ENCODE results near the gene HSF5. TPM values are rescaled to one million over a fixed set of nuclear protein-coding genes. Genes with fewer than 3 reads are reported as not detected.

Gene HSF5
- total RNA-seq, 2 experiments from 2014 or later = 1.6 to 1.7 TPM

DNA sequence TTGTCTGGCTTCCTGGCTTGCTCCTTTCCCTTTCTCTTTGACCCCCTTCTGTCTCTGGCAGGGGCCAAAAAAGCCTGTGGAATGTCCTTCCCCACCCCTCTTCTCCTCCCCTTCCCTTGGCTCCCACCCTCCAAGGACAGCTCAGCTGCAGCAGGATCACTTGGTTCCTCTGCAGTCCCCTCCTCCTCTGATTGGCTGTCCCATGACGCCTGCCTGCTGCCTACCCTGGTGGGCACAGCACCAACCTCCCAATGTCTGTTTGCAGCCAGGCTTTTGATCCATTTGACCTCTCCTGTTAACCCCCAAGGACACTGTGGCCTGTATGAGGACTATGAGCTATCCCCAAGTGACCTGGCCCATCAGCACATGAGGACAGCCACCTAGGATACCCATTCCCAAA, 41.1 kb upstream of the HSF5 start:
- Mint-ChIP-seq H3K27ac (no peak overlapping the region), H3K27me3 (peaks cover 28% of the 10 kb centered on the region), H3K36me3 (ENCODE audit: low read depth) (no peaks in the 10 kb centered on the region), H3K9me3 (no peaks in the 10 kb centered on the region), H3K4me1 (ENCODE audit: low read depth) (no peaks in the 10 kb centered on the region), H3K4me3 (no peak overlapping the region)
- Histone ChIP-seq H3K27me3 (ENCODE audit: control insufficient read depth in 1 of 2, insufficient read depth in 2 of 2, low read length in 2 of 2) (peaks cover 4 to 6% of the 10 kb centered on the region in 2 experiments), H3K36me3 (ENCODE audit: insufficient read depth, low read length) (no peaks in the 10 kb centered on the region), H3K9me3 (ENCODE audit: control insufficient read depth in 1 of 2, insufficient read depth in 1 of 2, low read length in 2 of 2) (peaks cover 0 to 7% of the 10 kb centered on the region in 2 experiments), H3K4me3 (ENCODE audit: low read length) (no peak overlapping the region), H3K27ac (ENCODE audit: low read depth in 1 of 2, low read length in 2 of 2) (no peak overlapping the region), H3K4me1 (ENCODE audit: insufficient read depth, low read length) (peaks cover 22% of the 10 kb centered on the region)
- POLR2A ChIA-PET = no interaction called here
- intact Hi-C loops (cut with DNase I, micrococcal nuclease) = no loop called here
- TF ChIP-seq CTCF (IDR thresholded peaks at IDR 0.05) = no peak
- DNase-seq = no peak
- no peak for ATAC-seq (ENCODE audit: poor library complexity)
- CTCF ChIA-PET = no interaction called here

DNA sequence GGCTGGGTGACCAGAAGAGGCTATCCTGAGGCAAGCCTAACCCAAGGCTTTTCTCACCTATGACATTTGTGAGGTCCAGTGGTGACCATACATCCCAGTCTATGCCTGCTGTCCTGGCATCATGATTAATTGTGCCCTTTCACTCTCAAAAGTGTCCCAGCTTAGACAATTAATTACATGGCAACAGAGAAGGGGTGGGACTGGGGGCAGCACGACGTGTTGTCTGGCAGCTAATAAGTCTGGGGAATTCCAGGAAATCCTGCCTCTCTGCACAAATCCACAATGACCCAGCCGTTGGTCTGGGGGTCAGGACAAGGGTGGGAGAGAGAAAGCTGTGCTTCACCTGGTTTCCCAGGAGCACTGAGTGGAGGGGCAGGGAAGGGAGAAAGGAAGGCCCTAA, 40.2 kb upstream of the HSF5 start:
- TF ChIP-seq CTCF (IDR thresholded peaks at IDR 0.05) = no peak
- no peak overlapping the region for H3K4me3 ChIP-seq (ENCODE audit: low read length)
- Mint-ChIP-seq H3K36me3 (ENCODE audit: low read depth) (no peaks in the 10 kb centered on the region), H3K27me3 (peaks cover 21% of the 10 kb centered on the region), H3K4me3 (no peak overlapping the region), H3K27ac (no peak overlapping the region), H3K9me3 (no peaks in the 10 kb centered on the region), H3K4me1 (ENCODE audit: low read depth) (no peaks in the 10 kb centered on the region)
- ChIA-PET POLR2A (no interaction called here), CTCF (no interaction called here)
- intact Hi-C loops (cut with DNase I, micrococcal nuclease) = no loop called here
- peaks cover 0 to 7% of the 10 kb centered on the region in 2 experiments for H3K9me3 ChIP-seq (ENCODE audit: control insufficient read depth in 1 of 2, insufficient read depth in 1 of 2, low read length in 2 of 2)
- DNase-seq (no peak), ATAC-seq (ENCODE audit: poor library complexity) (no peak)
- no peak overlapping the region for H3K27ac ChIP-seq (ENCODE audit: low read depth in 1 of 2, low read length in 2 of 2)
- H3K4me1 ChIP-seq (ENCODE audit: insufficient read depth, low read length) = peaks cover 22% of the 10 kb centered on the region
- H3K27me3 ChIP-seq (ENCODE audit: control insufficient read depth in 1 of 2, insufficient read depth in 2 of 2, low read length in 2 of 2) = peaks cover 2 to 6% of the 10 kb centered on the region in 2 experiments
- H3K36me3 ChIP-seq (ENCODE audit: insufficient read depth, low read length) = no peaks in the 10 kb centered on the region

GRCh38 chr17:58527949-58528348, 39.7 kb upstream of the HSF5 start:
- ChIA-PET CTCF (interaction anchor here (0.8 to 1.0 kb wide), 2 partner anchors 61 to 477 kb away, joined by 3 to 4 read pairs; no protein-coding TSS in a partner anchor), POLR2A (no interaction called here)
- ATAC-seq (ENCODE audit: poor library complexity) (no peak), DNase-seq (no peak)
- peaks cover 0 to 7% of the 10 kb centered on the region in 2 experiments for H3K9me3 ChIP-seq (ENCODE audit: control insufficient read depth in 1 of 2, insufficient read depth in 1 of 2, low read length in 2 of 2)
- Mint-ChIP-seq H3K9me3 (no peaks in the 10 kb centered on the region), H3K27ac (no peak overlapping the region), H3K4me1 (ENCODE audit: low read depth) (no peaks in the 10 kb centered on the region), H3K36me3 (ENCODE audit: low read depth) (no peaks in the 10 kb centered on the region), H3K27me3 (peaks cover 16% of the 10 kb centered on the region), H3K4me3 (peak overlapping the region; percentile 54)
- no peak overlapping the region for H3K4me3 ChIP-seq (ENCODE audit: low read length)
- H3K27me3 ChIP-seq (ENCODE audit: control insufficient read depth in 1 of 2, insufficient read depth in 2 of 2, low read length in 2 of 2) = peaks cover 2 to 6% of the 10 kb centered on the region in 2 experiments
- H3K36me3 ChIP-seq (ENCODE audit: insufficient read depth, low read length) = no peaks in the 10 kb centered on the region
- H3K27ac ChIP-seq (ENCODE audit: low read depth in 1 of 2, low read length in 2 of 2) = no peak overlapping the region
- intact Hi-C loops (cut with DNase I, micrococcal nuclease) = no loop called here
- peaks cover 22% of the 10 kb centered on the region for H3K4me1 ChIP-seq (ENCODE audit: insufficient read depth, low read length)
- TF ChIP-seq CTCF (IDR thresholded peaks at IDR 0.05) = no peak
